DLD1 (cell line): ENCODE measurements around the gene MYADML2.
"Not testable (repeated sequence)": the region's sequence is repeated elsewhere in the genome, so short reads cannot be mapped to it uniquely, and the experiment has no call there.

ENCODE experiments used
- in situ Hi-C: cut with HindIII; loops from 2 replicates; pipeline ENCODE4 v1.10.0; 2017; ENCODE audit warnings: low sequenced_read_pairs

MYADML2 gene

DNA sequence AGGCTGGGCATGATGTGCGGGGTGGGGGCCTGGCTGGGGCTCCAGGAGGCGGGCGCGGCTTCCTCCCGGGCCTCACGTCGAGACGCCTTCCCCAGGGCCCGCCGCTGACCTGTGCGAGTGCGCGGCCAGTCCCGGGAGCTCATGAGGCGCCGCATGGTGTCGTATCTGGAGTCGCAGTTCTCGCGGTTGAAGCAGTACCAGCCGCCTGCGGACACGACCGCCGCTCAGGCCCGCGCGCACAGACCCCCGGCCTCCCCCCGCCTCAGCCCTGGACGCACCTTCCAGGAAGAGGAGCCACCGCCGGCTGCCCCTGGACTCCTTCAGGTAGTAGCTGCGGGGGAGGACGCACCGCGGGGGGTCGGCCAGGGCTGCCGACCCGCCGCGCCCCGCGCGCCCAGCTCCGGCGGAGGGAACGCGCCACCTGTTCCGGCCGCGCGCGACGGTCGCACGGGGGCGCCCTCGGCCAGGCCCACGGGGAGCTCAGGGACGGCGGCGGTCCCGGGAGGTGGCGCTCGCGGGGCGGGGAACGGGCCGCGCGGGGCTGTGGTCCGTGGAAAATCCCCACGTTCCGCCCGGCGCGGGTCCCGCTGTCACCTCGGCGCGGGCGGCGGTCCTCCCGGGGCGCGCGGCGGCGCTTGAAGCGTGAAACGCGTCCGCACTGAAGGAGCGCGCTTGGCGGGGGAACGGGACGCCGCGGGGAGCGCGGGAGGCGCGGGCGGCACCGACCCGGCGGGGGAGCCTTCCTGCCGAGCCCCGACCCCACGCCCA, 12.5 kb upstream of the MYADML2 start:
- in situ Hi-C loops: no loop called here

GRCh38 chr17:81958633-81959342, 11.8 kb upstream of the MYADML2 start:
- in situ Hi-C loops: no loop called here

- in situ Hi-C loops: no loop called here
Observed at GRCh38 chr17:81957691-81958432, 10.8 kb upstream of the MYADML2 start.

- in situ Hi-C loops: no loop called here
Observed at GRCh38 chr17:81956607-81957589, 9.9 kb upstream of the MYADML2 start.

DNA sequence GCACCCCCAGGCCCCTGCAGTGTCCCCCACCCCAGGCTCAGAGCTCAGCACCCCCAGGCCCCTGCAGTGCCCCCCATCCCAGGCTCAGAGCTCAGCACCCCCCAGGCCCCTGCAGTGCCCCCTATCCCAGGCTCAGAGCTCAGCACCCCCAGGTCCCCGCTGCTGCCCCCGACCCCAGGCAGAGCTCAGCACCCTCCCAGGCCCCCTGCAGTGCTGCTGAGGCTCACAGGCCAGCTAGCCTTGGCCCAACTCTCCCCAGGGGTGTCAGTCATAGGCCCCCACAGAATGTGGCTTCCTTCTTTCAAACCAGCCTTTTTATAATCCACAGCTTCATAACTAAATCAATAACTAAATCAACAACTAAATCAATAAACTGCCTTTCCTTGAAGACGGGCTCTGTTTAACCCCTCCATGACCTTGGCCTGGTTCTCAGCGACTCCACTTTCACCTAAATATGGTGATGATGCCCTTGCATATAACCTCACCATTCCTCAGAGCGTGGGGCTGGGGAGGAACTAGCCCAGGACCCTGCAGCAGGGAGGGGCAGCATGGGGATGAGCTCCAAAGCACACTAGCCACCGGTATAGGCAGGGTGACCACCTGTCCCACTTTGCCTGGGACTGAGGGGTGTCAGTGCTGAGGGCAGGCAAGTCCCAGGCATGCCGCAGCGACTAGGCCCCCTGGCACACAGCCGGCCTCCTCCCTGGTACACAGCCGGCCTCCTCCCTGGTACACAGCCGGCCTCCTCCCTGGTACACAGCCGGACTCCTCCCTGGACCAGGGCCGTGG, 8.9 kb upstream of the MYADML2 start:
- in situ Hi-C loops: no loop called here

- in situ Hi-C loops: no loop called here
Observed at GRCh38 chr17:81955058-81955681, 8.1 kb upstream of the MYADML2 start.

DNA sequence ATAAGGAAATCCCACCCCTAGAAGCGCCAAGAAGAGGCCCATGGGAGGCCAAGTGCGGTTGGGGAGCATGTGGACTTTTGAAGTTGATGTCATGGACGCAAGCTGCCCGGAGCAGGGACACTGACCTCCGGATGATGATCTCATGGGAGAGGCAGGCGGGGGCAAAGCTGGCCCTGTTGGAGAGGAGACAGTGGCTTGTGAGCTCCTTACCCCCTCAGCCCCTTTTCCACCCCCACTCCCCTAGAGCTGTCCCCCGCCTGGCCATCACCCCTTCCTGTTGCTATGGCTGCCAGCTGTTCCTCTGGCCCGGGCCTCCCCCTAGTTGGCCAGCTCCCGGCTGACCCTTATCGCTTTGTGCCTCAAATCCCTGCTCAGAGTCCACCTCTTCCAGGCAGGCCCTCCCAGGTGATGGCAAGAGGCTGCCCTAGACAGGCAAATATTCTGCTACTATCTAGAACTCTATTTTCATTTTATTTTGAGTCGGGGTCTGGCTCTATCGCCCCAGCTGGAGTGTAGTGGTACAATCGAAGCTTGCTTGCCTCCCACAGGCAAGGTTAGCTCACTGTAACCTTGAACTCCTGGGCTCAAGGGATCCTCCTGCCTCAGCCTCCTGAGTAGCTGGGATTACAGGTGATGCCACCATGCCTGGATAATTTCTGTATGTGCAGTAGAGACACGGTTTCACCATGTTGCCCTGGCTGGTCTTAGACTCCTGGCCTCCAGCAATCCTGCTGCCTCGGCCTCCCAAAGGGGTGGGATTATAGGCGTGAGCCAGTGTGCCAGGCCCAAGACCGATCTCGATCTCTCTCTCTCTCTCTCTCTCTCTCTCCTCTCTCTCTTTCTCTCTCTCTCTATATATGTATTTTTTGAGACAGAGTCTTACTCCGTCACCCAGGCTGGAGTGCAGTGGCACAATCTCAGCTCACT, 7.4 kb upstream of the MYADML2 start:
- in situ Hi-C loops: no loop called here

DNA sequence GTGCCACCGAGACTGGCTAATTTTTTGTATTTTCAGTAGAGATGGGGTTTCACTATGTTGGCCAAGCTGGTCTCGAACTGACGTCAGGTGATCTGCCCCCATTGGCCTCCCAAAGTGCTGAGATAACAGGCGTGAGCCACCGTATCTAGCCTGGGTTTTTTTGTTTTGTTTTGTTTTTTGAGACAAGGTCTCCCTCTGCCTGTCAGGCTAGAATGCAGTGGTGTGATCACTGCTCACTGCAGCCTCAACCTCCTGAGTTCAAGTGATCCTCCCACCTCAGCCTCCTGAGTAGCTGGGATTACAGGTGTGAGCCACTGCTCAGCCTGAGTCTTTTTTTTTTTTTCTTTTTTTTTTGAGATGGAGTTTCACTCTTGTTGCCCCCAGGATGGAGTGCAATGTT, 6.4 kb upstream of the MYADML2 start:
- in situ Hi-C loops: not testable (repeated sequence)

DNA sequence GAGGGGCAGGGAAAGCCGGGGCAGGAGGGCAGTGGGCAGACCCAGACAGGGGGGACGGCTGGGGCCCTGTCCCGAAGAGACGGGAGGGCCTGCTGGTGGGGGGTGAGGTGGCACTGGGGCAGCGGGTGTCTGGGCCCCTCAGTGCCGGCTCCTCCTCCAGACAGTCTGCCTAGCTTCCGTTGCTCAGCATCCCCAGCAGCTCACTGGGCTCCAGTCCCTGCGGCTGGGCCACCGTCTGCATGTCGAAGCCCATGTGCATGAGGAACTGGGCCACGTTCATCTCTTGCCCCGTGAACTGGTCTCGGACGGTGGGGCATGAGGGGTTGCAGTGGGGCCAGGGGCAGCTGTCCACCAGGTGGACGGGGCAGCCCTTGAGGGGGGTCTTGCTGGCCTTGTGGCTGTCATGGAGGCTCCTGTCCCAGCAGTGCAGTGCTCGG, 5.8 kb upstream of the MYADML2 start:
- in situ Hi-C loops: no loop called here

DNA sequence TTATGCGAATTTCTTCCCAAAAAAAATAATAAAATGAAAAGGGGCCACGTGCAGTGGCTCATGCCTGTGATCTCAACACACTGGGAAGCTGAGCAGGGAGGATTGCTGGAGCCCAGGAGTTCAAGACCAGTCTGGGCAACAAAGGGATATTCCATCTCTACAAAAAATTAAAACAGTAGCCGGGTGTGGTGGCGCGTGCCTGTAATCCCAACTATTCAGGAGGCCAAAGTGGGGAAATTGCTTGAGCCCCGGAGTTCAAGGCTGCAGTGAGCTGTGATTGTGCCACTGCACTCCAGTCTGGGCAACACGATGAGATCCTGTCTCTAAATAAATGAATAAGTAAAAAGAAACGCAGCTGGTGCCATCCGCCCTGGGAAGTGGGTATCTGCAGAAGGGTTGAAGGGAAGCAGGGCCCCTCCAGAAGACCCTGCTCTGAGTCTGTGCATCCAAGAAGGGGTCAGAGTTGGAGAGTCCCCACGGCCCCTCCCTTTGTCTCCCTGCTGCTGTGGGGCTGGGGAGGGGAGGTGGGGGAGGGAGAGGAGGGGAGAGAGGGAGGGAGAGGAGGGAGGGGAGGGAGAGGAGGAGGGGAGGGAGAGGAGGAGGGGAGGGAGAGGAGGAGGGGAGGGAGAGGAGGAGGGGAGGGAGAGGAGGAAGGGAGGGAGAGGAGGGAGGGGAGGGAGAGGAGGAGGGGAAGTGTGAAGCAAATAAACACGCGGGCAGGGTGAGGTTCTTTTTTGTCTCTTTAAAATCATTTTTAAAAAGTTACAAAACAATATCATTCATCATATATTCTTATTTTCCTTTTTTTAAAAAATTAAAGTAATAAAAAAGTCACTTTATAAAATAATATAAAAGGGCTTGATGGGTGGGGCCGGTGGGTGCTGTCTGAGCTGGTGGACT, 5.0 kb upstream of the MYADML2 start:
- in situ Hi-C loops: no loop called here

- in situ Hi-C loops: no loop called here
Observed at GRCh38 chr17:81950501-81950900, 3.5 kb upstream of the MYADML2 start.

- in situ Hi-C loops: no loop called here
Observed at GRCh38 chr17:81948635-81949378, 1.8 kb upstream of the MYADML2 start.

DNA sequence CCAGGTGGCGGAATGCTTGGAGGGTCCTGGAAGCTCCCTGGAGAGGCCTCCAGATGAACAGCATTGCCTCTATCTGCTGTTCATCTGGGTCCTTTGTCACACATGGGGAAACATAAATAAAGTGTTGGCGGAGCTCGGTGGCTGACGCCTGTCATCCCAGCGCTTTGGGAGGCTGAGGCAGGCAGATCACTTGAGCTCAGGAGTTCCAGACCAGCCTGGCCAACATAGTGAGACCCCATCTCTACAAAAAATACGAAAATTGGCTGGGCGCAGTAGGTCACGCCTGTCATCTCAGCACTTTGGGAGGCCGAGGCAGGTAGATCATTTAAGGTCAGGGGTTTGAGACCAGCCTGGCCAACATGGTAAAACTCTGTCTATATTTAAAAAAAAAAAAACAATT, 2.2 kb downstream of the MYADML2 start:
- in situ Hi-C loops: no loop called here

DNA sequence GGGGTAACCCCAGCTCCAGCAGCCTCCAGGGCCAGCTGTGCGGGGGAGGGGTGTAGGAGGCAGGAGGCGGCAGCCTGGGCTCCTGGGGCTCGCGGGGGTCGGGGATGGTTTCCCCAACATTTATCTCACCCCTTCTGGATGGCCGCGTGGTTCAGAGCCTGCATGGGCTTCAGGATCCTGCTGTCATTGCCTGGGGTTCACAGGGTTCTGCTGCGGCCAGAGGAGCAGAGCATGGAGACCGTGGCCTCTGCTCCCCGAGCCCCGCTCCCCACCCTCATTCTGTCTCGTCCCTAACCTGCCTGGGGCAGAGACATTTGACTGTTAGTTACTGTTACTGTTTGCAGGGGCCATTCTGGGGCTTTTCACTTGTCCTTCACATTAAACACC, 4.9 kb downstream of the MYADML2 start:
- in situ Hi-C loops: no loop called here

DNA sequence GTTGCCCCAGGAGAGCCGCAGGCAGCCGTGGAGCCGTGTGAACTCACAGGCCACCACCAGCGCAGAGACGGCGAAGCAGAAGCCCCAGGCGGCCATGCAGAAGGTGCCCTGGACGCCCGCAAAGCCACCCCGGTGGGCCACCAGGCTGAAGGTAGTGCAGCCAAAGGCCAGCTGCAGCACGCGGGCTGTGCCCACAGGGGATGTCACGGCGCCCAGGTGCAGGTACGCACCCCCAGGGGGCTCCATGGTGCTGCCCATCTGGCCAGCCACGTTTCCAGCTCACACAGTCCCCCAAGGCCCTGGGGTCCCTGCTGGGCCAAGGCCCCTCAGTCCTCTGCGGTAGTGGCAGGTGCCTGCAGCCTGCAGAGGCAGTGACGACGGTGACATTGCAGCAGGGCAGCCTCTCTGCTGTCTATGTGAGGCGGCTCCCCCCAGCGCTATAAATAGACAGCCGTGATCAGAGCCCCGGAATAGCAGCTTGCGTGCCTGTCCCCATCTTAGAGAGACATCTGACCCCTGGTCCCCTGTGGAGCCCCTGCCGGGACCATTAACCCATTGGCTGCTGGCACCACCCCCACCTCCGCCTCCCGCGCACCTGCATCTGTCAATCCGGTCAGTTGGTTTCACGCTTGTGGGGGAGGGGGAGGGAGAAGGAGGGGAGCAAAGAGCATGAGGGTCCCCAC, 5.4 kb downstream of the MYADML2 start:
- in situ Hi-C loops: no loop called here
